ENCODE results near the gene NTSR1. TPM values are rescaled to one million over a fixed set of nuclear protein-coding genes. Genes with fewer than 3 reads are reported as not detected.

The NTSR1 gene
- total RNA-seq, 5 donors from 2014 or later (not counting 1 experiment from before 2014, with no cell fraction given) = 0.33 to 0.63 (median 0.53) TPM; not detected in 2

- DNase-seq (no peak), ATAC-seq (replicated peaks in 1 of 4) (no peak)
- Histone ChIP-seq H3K27ac (ENCODE audit: low read length) (no peak overlapping the region), H3K36me3 (ENCODE audit: control insufficient read depth in 2 of 2, extremely low read depth in 1 of 2, insufficient read depth in 1 of 2, low read length in 1 of 2) (no peaks in the 10 kb centered on the region), H3K4me3 (ENCODE audit: control insufficient read depth in 1 of 2, extremely low read depth in 1 of 2, low read length in 1 of 2) (no peak overlapping the region), H3K27me3 (replicated peaks in 1 of 2; ENCODE audit: control insufficient read depth in 2 of 2, extremely low read depth in 1 of 2, insufficient read depth in 2 of 2, low read length in 1 of 2) (peaks cover 0 to 41% of the 10 kb centered on the region in 2 experiments), H3K4me1 (ENCODE audit: control insufficient read depth in 1 of 2, extremely low read depth in 1 of 2, insufficient read depth in 2 of 2, low read length in 2 of 2) (no peaks in the 10 kb centered on the region), H3K9me3 (no peaks in the 10 kb centered on the region)
- WGBS (ENCODE audit: insufficient coverage) = 18% methylated on average over 4 of the region's 22 CpGs
- POLR2A ChIA-PET = no interaction called here
- CTCF ChIA-PET = no interaction called here
- Mint-ChIP-seq H3K36me3 (no peaks in the 10 kb centered on the region), H3K4me3 (no peak overlapping the region), H3K4me1 (peaks cover 0 to 1% (median 0%) of the 10 kb centered on the region in 3 donors), H3K27ac (no peak overlapping the region), H3K27me3 (peaks cover 3 to 8% of the 10 kb centered on the region in 2 donors), H3K9me3 (no peaks in the 10 kb centered on the region)
Observed at GRCh38 chr20:62752181-62752670, 43.6 kb downstream of the NTSR1 start.

GRCh38 chr20:62752671-62753501, 44.2 kb downstream of the NTSR1 start:
- no peak for ATAC-seq (replicated peaks in 1 of 4)
- peaks cover 0 to 1% (median 0%) of the 10 kb centered on the region in 3 donors for H3K4me1 Mint-ChIP-seq
- H3K27me3 Mint-ChIP-seq = peaks cover 3 to 9% of the 10 kb centered on the region in 2 donors
- no peak overlapping the region for H3K27ac Mint-ChIP-seq
- H3K4me3 Mint-ChIP-seq = no peak overlapping the region
- H3K36me3 ChIP-seq (ENCODE audit: control insufficient read depth in 2 of 2, extremely low read depth in 1 of 2, insufficient read depth in 1 of 2, low read length in 1 of 2) = no peaks in the 10 kb centered on the region
- no peaks in the 10 kb centered on the region for H3K4me1 ChIP-seq (ENCODE audit: control insufficient read depth in 1 of 2, extremely low read depth in 1 of 2, insufficient read depth in 2 of 2, low read length in 2 of 2)
- POLR2A ChIA-PET = no interaction called here
- H3K4me3 ChIP-seq (ENCODE audit: control insufficient read depth in 1 of 2, extremely low read depth in 1 of 2, low read length in 1 of 2) = no peak overlapping the region
- H3K27me3 ChIP-seq (replicated peaks in 1 of 2; ENCODE audit: control insufficient read depth in 2 of 2, extremely low read depth in 1 of 2, insufficient read depth in 2 of 2, low read length in 1 of 2) = peaks cover 0 to 41% of the 10 kb centered on the region in 2 experiments
- H3K27ac ChIP-seq (ENCODE audit: low read length) = no peak overlapping the region
- no peaks in the 10 kb centered on the region for H3K9me3 Mint-ChIP-seq
- H3K36me3 Mint-ChIP-seq = no peaks in the 10 kb centered on the region
- DNase-seq = no peak
- 92% methylated on average over 22 of the region's 29 CpGs for WGBS (ENCODE audit: insufficient coverage)
- CTCF ChIA-PET = no interaction called here
- H3K9me3 ChIP-seq = no peaks in the 10 kb centered on the region

- Histone ChIP-seq H3K27ac (ENCODE audit: low read length) (no peak overlapping the region), H3K27me3 (replicated peaks in 1 of 2; ENCODE audit: control insufficient read depth in 2 of 2, extremely low read depth in 1 of 2, insufficient read depth in 2 of 2, low read length in 1 of 2) (peaks cover 0 to 48% of the 10 kb centered on the region in 2 experiments), H3K9me3 (no peaks in the 10 kb centered on the region), H3K4me3 (ENCODE audit: control insufficient read depth in 1 of 2, extremely low read depth in 1 of 2, low read length in 1 of 2) (no peak overlapping the region), H3K4me1 (ENCODE audit: control insufficient read depth in 1 of 2, extremely low read depth in 1 of 2, insufficient read depth in 2 of 2, low read length in 2 of 2) (no peaks in the 10 kb centered on the region), H3K36me3 (ENCODE audit: control insufficient read depth in 2 of 2, extremely low read depth in 1 of 2, insufficient read depth in 1 of 2, low read length in 1 of 2) (no peaks in the 10 kb centered on the region)
- CTCF ChIA-PET = interaction anchor here in 1 of 2 donors (0.5 kb wide), 1 partner anchor 451 kb away, joined by 3 read pairs; no protein-coding TSS in a partner anchor
- no peaks in the 10 kb centered on the region for H3K36me3 Mint-ChIP-seq
- POLR2A ChIA-PET = no interaction called here
- H3K27ac Mint-ChIP-seq = no peak overlapping the region
- no peak overlapping the region for H3K4me3 Mint-ChIP-seq
- DNase-seq (no peak), ATAC-seq (replicated peaks in 1 of 4) (no peak)
- H3K27me3 Mint-ChIP-seq = peaks cover 3 to 9% of the 10 kb centered on the region in 2 donors
- H3K9me3 Mint-ChIP-seq = no peaks in the 10 kb centered on the region
- 97% methylated on average over 10 of the region's 11 CpGs for WGBS (ENCODE audit: insufficient coverage)
- peaks cover 0 to 1% (median 0%) of the 10 kb centered on the region in 3 donors for H3K4me1 Mint-ChIP-seq
Observed at GRCh38 chr20:62753626-62754025, 45.0 kb downstream of the NTSR1 start.

- H3K27me3 Mint-ChIP-seq = peaks cover 3 to 9% of the 10 kb centered on the region in 2 donors
- ATAC-seq (replicated peaks in 1 of 4) (no peak), DNase-seq (no peak)
- CTCF ChIA-PET = no interaction called here
- Histone ChIP-seq H3K36me3 (ENCODE audit: control insufficient read depth in 2 of 2, extremely low read depth in 1 of 2, insufficient read depth in 1 of 2, low read length in 1 of 2) (no peaks in the 10 kb centered on the region), H3K4me1 (ENCODE audit: control insufficient read depth in 1 of 2, extremely low read depth in 1 of 2, insufficient read depth in 2 of 2, low read length in 2 of 2) (no peaks in the 10 kb centered on the region), H3K9me3 (no peaks in the 10 kb centered on the region), H3K27me3 (replicated peaks in 1 of 2; ENCODE audit: control insufficient read depth in 2 of 2, extremely low read depth in 1 of 2, insufficient read depth in 2 of 2, low read length in 1 of 2) (peaks cover 0 to 48% of the 10 kb centered on the region in 2 experiments), H3K27ac (ENCODE audit: low read length) (no peak overlapping the region), H3K4me3 (ENCODE audit: control insufficient read depth in 1 of 2, extremely low read depth in 1 of 2, low read length in 1 of 2) (no peak overlapping the region)
- H3K4me1 Mint-ChIP-seq = peaks cover 0 to 1% (median 0%) of the 10 kb centered on the region in 3 donors
- WGBS (ENCODE audit: insufficient coverage) = 83% methylated on average over 20 of the region's 31 CpGs
- no peaks in the 10 kb centered on the region for H3K9me3 Mint-ChIP-seq
- no peak overlapping the region for H3K27ac Mint-ChIP-seq
- H3K4me3 Mint-ChIP-seq = no peak overlapping the region
- H3K36me3 Mint-ChIP-seq = no peaks in the 10 kb centered on the region
- POLR2A ChIA-PET = no interaction called here
Observed at GRCh38 chr20:62754122-62754990, 45.7 kb downstream of the NTSR1 start.

GRCh38 chr20:62754991-62755356, 46.3 kb downstream of the NTSR1 start:
- H3K27me3 Mint-ChIP-seq = peaks cover 3 to 10% of the 10 kb centered on the region in 2 donors
- no peaks in the 10 kb centered on the region for H3K36me3 Mint-ChIP-seq
- ATAC-seq (replicated peaks in 1 of 4) (no peak), DNase-seq (no peak)
- no peak overlapping the region for H3K27ac Mint-ChIP-seq
- no peaks in the 10 kb centered on the region for H3K36me3 ChIP-seq (ENCODE audit: control insufficient read depth in 2 of 2, extremely low read depth in 1 of 2, insufficient read depth in 1 of 2, low read length in 1 of 2)
- no peak overlapping the region for H3K27ac ChIP-seq (ENCODE audit: low read length)
- no peaks in the 10 kb centered on the region for H3K4me1 ChIP-seq (ENCODE audit: control insufficient read depth in 1 of 2, extremely low read depth in 1 of 2, insufficient read depth in 2 of 2, low read length in 2 of 2)
- ChIA-PET POLR2A (no interaction called here), CTCF (no interaction called here)
- 100% methylated on average over 1 of the region's 1 CpG for WGBS (ENCODE audit: insufficient coverage)
- H3K4me3 ChIP-seq (ENCODE audit: control insufficient read depth in 1 of 2, extremely low read depth in 1 of 2, low read length in 1 of 2) = no peak overlapping the region
- H3K9me3 Mint-ChIP-seq = no peaks in the 10 kb centered on the region
- H3K9me3 ChIP-seq = no peaks in the 10 kb centered on the region
- H3K4me3 Mint-ChIP-seq = no peak overlapping the region
- H3K4me1 Mint-ChIP-seq = peaks cover 0 to 1% (median 0%) of the 10 kb centered on the region in 3 donors
- H3K27me3 ChIP-seq (replicated peaks in 1 of 2; ENCODE audit: control insufficient read depth in 2 of 2, extremely low read depth in 1 of 2, insufficient read depth in 2 of 2, low read length in 1 of 2) = peaks cover 0 to 48% of the 10 kb centered on the region in 2 experiments
